K562 (cell line): ENCODE data around the gene DDRGK1.

Experiments
- CBX3 ChIP-seq, 2 experiments: IDR thresholded peaks; 1 replicate in 1 of 2; 2 replicates in 1 of 2; pipeline ENCODE4 v1.6.1; 2012; ENCODE audit warnings: inconsistent platforms in 2 of 2, low read length in 2 of 2, borderline replicate concordance in 1 of 2, control low read depth in 1 of 2
- MYC ChIP-seq, 2 experiments: fragments of 250-450 bp in 1 of 2; sonication (Bioruptor Pico) in 1 of 2; IDR thresholded peaks; 2 replicates each; pipeline versions ENCODE4 v1.5.1 to v1.6.1; 2012 to 2021; ENCODE audit warnings: low read depth in 2 of 2, borderline replicate concordance in 1 of 2, improper control_type of control experiment in 1 of 2, low read length in 1 of 2, mild to moderate bottlenecking in 1 of 2, moderate library complexity in 1 of 2
- ZNF589 ChIP-seq: fragments of 200-800 bp; sonication (Bioruptor generic); IDR thresholded peaks from 2 replicates; pipeline ENCODE4 v1.6.1; 2016; ENCODE audit warnings: low read depth, missing genetic modification characterization, missing compliant biosample characterization

DNA sequence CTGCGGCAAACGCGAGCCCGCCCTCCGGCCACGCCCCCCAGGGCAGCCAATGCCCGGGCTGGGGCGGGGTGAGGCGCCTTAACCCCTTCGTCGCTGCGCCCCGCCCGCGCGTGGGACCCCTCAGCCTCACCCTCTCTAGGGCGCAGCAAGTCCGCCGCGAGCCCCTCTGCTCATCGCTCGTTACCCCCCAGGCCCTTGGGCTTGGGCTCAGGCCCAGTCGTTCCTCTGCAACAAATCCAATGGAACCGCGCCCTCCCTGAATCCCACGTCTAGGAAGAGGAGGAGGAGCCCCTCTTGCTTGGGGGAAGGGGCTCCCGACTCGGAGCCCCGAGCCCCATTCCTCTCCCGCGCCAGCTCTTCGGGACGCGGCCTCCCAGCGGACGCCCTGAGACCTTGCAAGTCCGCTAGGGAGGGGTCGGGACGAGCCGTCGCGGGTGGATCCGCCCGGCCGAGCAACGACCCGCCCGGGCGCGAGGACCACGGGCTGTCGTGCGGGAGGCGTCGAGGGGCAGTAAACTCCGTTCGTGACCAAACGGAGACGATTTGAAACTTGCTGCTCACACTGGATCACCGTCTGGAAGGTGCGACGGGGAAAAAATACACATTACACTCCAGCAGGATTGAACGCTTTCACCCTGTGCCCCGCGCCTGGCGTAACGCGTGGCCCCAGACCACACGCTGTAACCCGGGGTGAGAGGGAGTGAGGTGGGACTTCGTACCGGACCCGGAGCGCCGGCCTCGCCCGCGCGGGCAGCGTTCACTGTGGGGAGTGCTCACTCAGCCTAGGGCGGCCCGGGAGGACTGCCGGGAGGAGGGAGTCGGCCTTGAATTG, 30.7 kb downstream of the DDRGK1 start:
- TF ChIP-seq MYC (IDR thresholded peaks at IDR 0.05; ENCODE audit: low read depth, low read length) = no peak; the same call in 1 of the 2 replicates
- TF ChIP-seq MYC (CRISPR knock-in tag; IDR thresholded peaks at IDR 0.05; ENCODE audit: borderline replicate concordance, low read depth) = no peak
- no peak for TF ChIP-seq ZNF589 (CRISPR knock-in tag)
- TF ChIP-seq CBX3 (IDR thresholded peaks at IDR 0.05; ENCODE audit: borderline replicate concordance in 1 of 2, low read length in 2 of 2) = no peak
